Activated CD4-positive, alpha-beta T cell treated with anti-CD3 and anti-CD28 coated beads, Interleukin-2, amount 10 ng/mL, durations not matched to agents 24 days and 14 days (primary cell): ENCODE measurements around the gene ERAS. TPM values are rescaled to one million over a fixed set of nuclear protein-coding genes. Genes with fewer than 3 reads are reported as not detected.
A peak's percentile ranks its signal among the peaks of the same experiment; 100 is the strongest.

Experiments
- DNase-seq: peaks from one replicate; pipeline ENCODE4 v3.0.0; 2022
- H3K27ac Mint-ChIP-seq: one replicate; pipeline ENCODE4 v1.8.0; 2022; ENCODE audit warnings: mild to moderate bottlenecking, mixed read lengths
- H3K27me3 Mint-ChIP-seq: one replicate; pipeline ENCODE4 v1.8.0; 2022; ENCODE audit warnings: mixed read lengths
- H3K36me3 Mint-ChIP-seq: one replicate; pipeline ENCODE4 v1.8.0; 2022; ENCODE audit warnings: low read depth, mild to moderate bottlenecking, mixed read lengths
- H3K4me1 Mint-ChIP-seq: one replicate; pipeline ENCODE4 v1.8.0; 2021; ENCODE audit warnings: mixed read lengths
- H3K4me3 Mint-ChIP-seq: one replicate; pipeline ENCODE4 v1.8.0; 2022; ENCODE audit warnings: mild to moderate bottlenecking, moderate library complexity, mixed read lengths
- H3K9me3 Mint-ChIP-seq: one replicate; pipeline ENCODE4 v1.8.0; 2021; ENCODE audit warnings: mixed read lengths
- intact Hi-C: fragments of 100-400 bp; cut with micrococcal nuclease; formaldehyde crosslinking; loops from one replicate; pipeline ENCODE4 v1.15.1; 2023
- total RNA-seq: library from RNA; stranded (reverse); gene quantifications from 2 replicates; pipeline ENCODE4 v1.2.3, GENCODE V29; 2022

The ERAS gene, protein sequence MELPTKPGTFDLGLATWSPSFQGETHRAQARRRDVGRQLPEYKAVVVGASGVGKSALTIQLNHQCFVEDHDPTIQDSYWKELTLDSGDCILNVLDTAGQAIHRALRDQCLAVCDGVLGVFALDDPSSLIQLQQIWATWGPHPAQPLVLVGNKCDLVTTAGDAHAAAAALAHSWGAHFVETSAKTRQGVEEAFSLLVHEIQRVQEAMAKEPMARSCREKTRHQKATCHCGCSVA
- total RNA-seq: not detected in 2 replicates

DNA sequence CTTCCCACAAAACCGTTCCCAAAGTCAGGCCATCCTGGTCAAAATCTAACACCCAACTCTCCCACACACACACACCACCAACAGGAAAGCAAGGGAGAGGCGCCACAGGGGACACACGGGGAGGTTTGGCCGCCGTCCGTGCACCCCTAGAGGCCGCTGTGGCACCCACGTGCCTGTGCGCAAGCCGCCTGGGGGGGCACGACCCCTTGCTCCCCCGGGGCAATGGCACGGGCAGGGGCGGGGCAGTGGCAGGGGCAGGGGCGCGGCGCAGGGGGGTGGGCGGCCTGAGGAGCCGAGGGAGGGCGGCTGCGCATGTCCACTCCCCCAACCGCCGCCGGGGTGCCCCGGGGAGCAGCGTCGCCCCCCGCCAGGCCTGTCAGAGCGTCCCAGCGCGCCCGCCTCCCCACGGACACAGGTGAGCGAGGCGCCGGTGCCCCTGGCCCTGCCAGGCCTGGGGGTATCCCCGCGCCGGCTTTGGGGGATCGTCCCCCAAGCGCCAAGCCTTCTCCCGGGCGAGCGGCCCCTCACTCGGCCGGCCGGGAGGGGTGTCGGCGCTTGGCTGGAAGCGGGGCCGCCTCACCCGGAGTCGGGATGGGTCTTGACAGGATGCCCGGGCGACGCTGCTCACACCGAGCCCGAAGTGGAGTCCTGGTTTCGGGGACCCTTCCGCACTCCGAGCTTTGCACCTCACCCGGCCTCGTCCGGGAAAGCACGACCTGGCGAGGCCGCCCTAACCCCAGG is at the start of gene ERAS:
TSS of gene ERAS (plus strand) at position 379 of the 741 bp plus-strand sequence. CDS start 2,611 bp downstream, outside the sequence.
- intact Hi-C loops: no loop called here
- H3K27ac Mint-ChIP-seq: peak within 1 kb of the TSS; percentile 58
- H3K27me3 Mint-ChIP-seq: peaks cover 25% of the 10 kb centered on the region
- DNase-seq: no peak
- H3K4me3 Mint-ChIP-seq: no peak within 1 kb of the TSS
- H3K36me3 Mint-ChIP-seq: peaks cover 4% of the 10 kb centered on the region
- H3K9me3 Mint-ChIP-seq: no peaks in the 10 kb centered on the region
- H3K4me1 Mint-ChIP-seq: no peaks in the 10 kb centered on the region

GRCh38 chrX:48776818-48777439 is 49.4 kb upstream of the ERAS start:
- Mint-ChIP-seq H3K27me3 (peaks cover 16% of the 10 kb centered on the region), H3K4me3 (no peak overlapping the region), H3K4me1 (no peaks in the 10 kb centered on the region), H3K9me3 (no peaks in the 10 kb centered on the region), H3K27ac (no peak overlapping the region), H3K36me3 (no peaks in the 10 kb centered on the region)
- intact Hi-C loops: no loop called here
- no peak for DNase-seq

DNA sequence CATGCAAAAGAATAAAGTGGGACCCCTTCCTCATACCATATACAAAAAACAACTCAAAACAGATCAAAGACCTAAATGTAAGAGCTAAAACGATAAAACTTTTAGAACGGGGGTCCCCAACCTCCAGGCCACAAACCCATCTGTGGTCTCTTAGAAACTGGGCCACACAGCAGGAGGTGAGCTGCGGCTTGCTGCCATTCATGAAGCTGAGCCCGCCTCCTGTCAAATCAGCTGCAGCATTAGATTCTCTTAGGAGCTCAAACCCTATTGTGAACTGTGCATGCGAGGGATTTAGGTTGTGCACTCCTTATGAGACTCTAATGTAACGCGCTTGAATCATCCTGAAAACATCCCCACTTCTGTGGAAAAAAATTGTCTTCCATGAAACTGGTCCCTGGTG is 46.9 kb upstream of the ERAS start:
- Mint-ChIP-seq H3K4me3 (no peak overlapping the region), H3K27ac (no peak overlapping the region), H3K4me1 (no peaks in the 10 kb centered on the region), H3K9me3 (no peaks in the 10 kb centered on the region), H3K27me3 (peaks cover 16% of the 10 kb centered on the region), H3K36me3 (no peaks in the 10 kb centered on the region)
- no peak for DNase-seq
- intact Hi-C loops: no loop called here

GRCh38 chrX:48781705-48782104 is 44.6 kb upstream of the ERAS start:
- H3K36me3 Mint-ChIP-seq: no peaks in the 10 kb centered on the region
- intact Hi-C loops: no loop called here
- DNase-seq: no peak
- H3K9me3 Mint-ChIP-seq: no peaks in the 10 kb centered on the region
- H3K27me3 Mint-ChIP-seq: peaks cover 16% of the 10 kb centered on the region
- no peak overlapping the region for H3K27ac Mint-ChIP-seq
- no peaks in the 10 kb centered on the region for H3K4me1 Mint-ChIP-seq
- H3K4me3 Mint-ChIP-seq: no peak overlapping the region

GRCh38 chrX:48782216-48782615 is 44.1 kb upstream of the ERAS start:
- Mint-ChIP-seq H3K27ac (no peak overlapping the region), H3K27me3 (peaks cover 16% of the 10 kb centered on the region), H3K9me3 (no peaks in the 10 kb centered on the region), H3K4me3 (no peak overlapping the region), H3K36me3 (no peaks in the 10 kb centered on the region), H3K4me1 (peaks cover 3% of the 10 kb centered on the region)
- intact Hi-C loops: no loop called here
- no peak for DNase-seq

DNA sequence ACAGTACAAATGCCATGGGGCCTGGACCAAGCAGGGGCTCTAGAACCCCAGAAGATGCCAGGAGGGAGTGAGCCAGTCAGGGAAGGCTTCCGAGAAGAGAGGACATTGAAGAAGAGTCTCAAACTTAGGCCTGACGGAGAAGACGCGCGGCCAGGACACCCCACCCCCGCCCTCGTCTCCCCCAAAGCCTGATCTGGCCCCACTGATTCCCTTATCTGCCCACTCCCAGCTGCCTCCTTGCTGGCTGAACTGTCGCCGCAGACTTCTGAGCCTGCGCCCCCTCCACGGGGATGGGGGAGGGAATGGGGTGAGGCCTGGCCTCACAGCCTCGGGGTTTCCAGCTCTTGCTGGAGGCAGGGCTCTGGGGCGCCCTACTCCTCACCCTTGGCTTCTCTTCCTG is 43.5 kb upstream of the ERAS start:
- H3K9me3 Mint-ChIP-seq: no peaks in the 10 kb centered on the region
- peaks cover 3% of the 10 kb centered on the region for H3K4me1 Mint-ChIP-seq
- DNase-seq: no peak
- intact Hi-C loops: no loop called here
- H3K27ac Mint-ChIP-seq: no peak overlapping the region
- peaks cover 14% of the 10 kb centered on the region for H3K27me3 Mint-ChIP-seq
- H3K4me3 Mint-ChIP-seq: no peak overlapping the region
- H3K36me3 Mint-ChIP-seq: no peaks in the 10 kb centered on the region

GRCh38 chrX:48784726-48785125 is 41.6 kb upstream of the ERAS start:
- Mint-ChIP-seq H3K4me3 (no peak overlapping the region), H3K4me1 (peaks cover 10% of the 10 kb centered on the region), H3K27ac (no peak overlapping the region), H3K27me3 (peaks cover 14% of the 10 kb centered on the region), H3K36me3 (no peaks in the 10 kb centered on the region), H3K9me3 (no peaks in the 10 kb centered on the region)
- no peak for DNase-seq
- intact Hi-C loops: no loop called here

GRCh38 chrX:48785186-48785539 is 41.1 kb upstream of the ERAS start:
- no peaks in the 10 kb centered on the region for H3K36me3 Mint-ChIP-seq
- peaks cover 11% of the 10 kb centered on the region for H3K4me1 Mint-ChIP-seq
- no peak overlapping the region for H3K27ac Mint-ChIP-seq
- H3K4me3 Mint-ChIP-seq: no peak overlapping the region
- H3K27me3 Mint-ChIP-seq: peaks cover 14% of the 10 kb centered on the region
- no peaks in the 10 kb centered on the region for H3K9me3 Mint-ChIP-seq
- DNase-seq: no peak
- intact Hi-C loops: no loop called here

- no peak for DNase-seq
- no peak overlapping the region for H3K4me3 Mint-ChIP-seq
- H3K36me3 Mint-ChIP-seq: no peaks in the 10 kb centered on the region
- intact Hi-C loops: no loop called here
- peaks cover 14% of the 10 kb centered on the region for H3K27me3 Mint-ChIP-seq
- H3K4me1 Mint-ChIP-seq: peaks cover 11% of the 10 kb centered on the region
- no peak overlapping the region for H3K27ac Mint-ChIP-seq
- no peaks in the 10 kb centered on the region for H3K9me3 Mint-ChIP-seq
These were observed 40.6 kb upstream of the ERAS start for GRCh38 chrX:48785540-48786214.

- Mint-ChIP-seq H3K27ac (no peak within 1 kb of the TSS), H3K27me3 (peaks cover 13% of the 10 kb centered on the region), H3K36me3 (no peaks in the 10 kb centered on the region), H3K4me3 (no peak within 1 kb of the TSS), H3K4me1 (peaks cover 11% of the 10 kb centered on the region), H3K9me3 (no peaks in the 10 kb centered on the region)
- intact Hi-C loops: no loop called here
- no peak for DNase-seq
These were observed 39.9 kb upstream of the ERAS start, which contains the start of gene GATA1 for GRCh38 chrX:48786341-48786800. TSS of gene GATA1 (plus strand) at chrX:48786590. CDS start at chrX:48791110, 4,520 bp downstream.

- Mint-ChIP-seq H3K9me3 (no peaks in the 10 kb centered on the region), H3K4me1 (peaks cover 11% of the 10 kb centered on the region), H3K4me3 (no peak overlapping the region), H3K27ac (no peak overlapping the region), H3K36me3 (no peaks in the 10 kb centered on the region), H3K27me3 (peaks cover 13% of the 10 kb centered on the region)
- intact Hi-C loops: no loop called here
- no peak for DNase-seq
These were observed 39.3 kb upstream of the ERAS start for GRCh38 chrX:48786825-48787504.

GRCh38 chrX:48787505-48788443 is 38.5 kb upstream of the ERAS start:
- peaks cover 11% of the 10 kb centered on the region for H3K4me1 Mint-ChIP-seq

More at GRCh38 chrX:48787505-48788443, 38.5 kb upstream of the ERAS start:
- Mint-ChIP-seq H3K36me3 (no peaks in the 10 kb centered on the region), H3K4me3 (no peak overlapping the region), H3K27me3 (peaks cover 13% of the 10 kb centered on the region), H3K27ac (no peak overlapping the region), H3K9me3 (no peaks in the 10 kb centered on the region)
- intact Hi-C loops: no loop called here
- no peak for DNase-seq
